Stimulated activated CD8-positive, alpha-beta memory T cell treated with anti-CD3 and anti-CD28 coated beads, Interleukin-12 subunit alpha, Interleukin-12 subunit beta, amount 100 ng/mL, for 1 hour (primary cell): ENCODE data around the gene KRTAP10-7.
"Not testable (repeated sequence)": the region's sequence is repeated elsewhere in the genome, so short reads cannot be mapped to it uniquely, and the experiment has no call there.

Experiments used
- DNase-seq: peaks from one replicate; pipeline ENCODE4 v3.0.0-alpha.2; 2020; ENCODE audit warnings: low read depth

The KRTAP10-7 gene

DNA sequence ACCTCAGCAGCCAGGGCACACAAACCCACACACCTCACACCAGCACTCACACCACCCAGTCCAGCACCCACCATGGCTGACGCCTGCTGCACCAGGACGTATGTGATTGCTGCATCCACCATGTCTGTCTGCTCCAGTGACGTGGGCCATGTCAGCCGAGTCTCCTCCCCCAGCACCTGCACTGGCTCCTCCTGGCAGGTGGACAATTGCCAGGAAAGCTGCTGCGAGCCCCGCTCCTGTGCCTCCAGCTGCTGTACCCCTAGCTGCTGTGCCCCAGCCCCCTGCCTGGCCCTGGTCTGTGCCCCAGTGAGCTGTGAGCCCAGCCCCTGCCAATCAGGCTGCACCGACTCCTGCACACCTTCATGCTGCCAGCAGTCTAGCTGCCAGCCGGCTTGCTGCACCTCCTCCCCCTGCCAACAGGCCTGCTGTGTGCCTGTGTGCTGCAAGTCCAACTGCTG is 11.7 kb downstream of the KRTAP10-7 start, which contains the start of gene KRTAP10-8:
Gene KRTAP10-8 (plus strand): TSS at position 51 of the 458 bp plus-strand sequence. CDS start 22 bp downstream, at position 73.
- no peak for DNase-seq

DNA sequence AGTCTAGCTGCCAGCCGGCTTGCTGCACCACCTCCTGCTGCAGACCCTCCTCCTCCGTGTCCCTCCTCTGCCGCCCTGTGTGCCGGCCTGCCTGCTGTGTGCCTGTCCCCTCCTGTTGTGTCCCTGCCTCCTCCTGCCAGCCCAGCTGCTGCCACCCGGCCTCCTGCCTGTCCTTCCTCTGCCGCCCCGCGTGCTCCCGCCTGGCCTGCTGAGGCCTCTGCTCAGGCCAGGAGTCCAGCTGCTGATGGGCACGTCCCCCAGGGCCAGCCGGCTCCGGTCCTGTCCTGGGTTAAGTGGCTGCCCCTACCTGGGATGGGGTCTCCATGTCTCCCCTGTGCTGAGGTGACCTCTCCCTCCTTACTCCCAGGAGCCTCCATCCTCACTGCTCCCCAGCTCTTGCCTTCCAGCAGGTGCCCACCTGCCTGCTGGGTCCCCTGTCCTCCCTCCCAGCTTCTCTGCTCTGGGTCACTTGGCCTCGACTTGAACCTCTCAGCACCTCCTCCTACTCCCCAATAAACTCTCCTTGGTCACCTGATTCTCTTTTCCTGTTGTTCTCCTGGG is 12.4 kb downstream of the KRTAP10-7 start:
- DNase-seq, result no peak

DNA sequence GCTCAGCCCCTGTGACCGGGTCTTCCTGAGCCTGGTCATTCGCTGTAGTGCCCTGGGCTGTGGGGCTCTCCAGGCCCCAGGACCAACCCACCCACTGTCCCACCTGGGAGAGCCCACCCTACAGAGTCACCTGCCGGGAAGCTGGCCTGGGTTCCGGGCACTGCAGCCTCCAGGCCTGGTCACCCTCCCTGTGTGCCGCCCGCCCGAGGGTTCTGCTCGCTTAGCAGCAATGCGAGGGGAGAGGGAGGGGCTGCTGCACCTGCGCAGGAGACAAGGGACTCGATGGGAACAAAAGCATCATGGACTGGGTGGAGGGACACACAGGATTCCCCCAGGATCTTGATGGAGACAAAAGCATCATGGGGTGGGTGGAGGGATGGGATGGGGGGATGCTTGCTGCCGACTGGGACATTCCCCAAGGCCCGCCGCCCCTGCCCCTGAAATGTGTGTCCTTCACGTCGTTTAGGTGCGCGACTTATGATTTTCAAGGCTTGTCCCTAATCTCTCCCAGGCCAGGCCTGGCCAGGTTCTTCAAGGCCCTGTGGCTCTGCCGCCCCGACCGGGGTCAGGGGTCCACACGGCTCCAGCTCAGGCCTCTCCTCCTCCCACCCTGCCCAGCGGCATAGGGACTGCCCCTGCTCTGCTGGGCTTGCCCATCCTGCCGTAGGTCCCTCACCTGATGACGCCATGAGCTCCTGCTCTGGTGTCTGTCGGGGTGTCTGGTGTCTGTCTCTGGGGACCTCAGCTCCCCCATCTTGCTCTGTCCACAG is 13.2 kb downstream of the KRTAP10-7 start:
- DNase-seq, result no peak

DNA sequence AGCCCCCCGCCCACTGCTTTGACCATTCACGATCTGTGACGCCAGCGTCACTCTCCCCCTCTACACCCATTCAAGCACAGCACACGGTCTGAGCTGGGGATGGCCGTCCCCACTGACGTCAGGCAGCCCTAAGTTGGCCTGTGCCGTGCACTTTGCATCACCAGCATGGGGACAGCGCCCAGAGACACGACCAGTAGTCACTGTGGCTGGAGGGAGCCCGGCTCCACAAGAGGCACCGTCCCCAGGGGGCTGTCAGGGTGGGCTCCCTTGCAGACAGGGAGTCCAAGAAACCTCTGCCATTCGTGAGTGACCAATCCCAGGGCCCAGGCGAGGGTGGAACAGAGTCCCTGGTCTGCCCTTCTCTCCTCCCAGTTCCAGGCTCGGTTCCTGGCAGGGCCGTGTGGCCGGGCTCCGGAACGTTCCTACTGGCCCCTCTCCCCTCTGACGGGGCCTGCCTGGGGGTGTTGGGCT is 13.8 kb downstream of the KRTAP10-7 start:
- DNase-seq, result no peak

DNA sequence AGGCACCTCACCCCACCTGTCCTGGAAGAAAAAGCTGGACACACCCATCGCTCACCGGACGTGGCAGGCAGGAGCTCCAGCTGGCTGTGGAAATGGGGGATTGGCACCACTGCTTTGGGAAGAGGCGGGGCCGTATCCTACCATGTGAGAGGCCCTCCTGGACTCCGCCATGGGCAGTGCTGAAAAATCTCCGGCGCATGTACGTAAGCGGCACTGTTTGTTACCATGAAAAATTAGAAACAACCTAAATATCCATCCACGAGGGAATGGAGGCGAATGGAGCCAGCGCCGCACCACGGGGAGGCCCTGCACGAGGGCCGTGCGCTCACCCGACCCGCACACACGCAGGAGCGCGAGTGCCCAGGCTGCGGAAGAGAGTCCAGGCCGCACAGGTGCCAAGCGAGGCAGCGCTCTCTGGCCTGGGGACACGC is 14.6 kb downstream of the KRTAP10-7 start:
- DNase-seq, result no peak

DNA sequence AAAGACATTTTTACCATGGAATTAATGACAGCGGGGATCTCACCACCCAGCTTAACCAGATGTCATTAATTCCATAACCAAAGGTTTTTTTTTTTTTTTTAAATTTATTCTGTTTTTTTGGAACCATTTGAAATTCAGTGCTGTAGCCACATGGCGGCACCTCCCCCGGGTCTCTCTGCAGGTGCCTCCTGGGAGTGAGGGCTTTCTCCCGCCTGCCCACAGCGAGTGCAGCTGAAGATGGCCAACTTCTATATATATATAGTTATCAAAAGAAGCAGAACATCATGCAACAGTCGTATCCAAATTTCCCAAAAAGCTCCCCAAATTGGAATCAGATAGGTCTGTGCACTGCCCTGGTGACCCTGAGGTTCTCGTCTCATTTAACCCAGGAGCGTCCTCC is 15.1 kb downstream of the KRTAP10-7 start:
- no peak for DNase-seq

DNA sequence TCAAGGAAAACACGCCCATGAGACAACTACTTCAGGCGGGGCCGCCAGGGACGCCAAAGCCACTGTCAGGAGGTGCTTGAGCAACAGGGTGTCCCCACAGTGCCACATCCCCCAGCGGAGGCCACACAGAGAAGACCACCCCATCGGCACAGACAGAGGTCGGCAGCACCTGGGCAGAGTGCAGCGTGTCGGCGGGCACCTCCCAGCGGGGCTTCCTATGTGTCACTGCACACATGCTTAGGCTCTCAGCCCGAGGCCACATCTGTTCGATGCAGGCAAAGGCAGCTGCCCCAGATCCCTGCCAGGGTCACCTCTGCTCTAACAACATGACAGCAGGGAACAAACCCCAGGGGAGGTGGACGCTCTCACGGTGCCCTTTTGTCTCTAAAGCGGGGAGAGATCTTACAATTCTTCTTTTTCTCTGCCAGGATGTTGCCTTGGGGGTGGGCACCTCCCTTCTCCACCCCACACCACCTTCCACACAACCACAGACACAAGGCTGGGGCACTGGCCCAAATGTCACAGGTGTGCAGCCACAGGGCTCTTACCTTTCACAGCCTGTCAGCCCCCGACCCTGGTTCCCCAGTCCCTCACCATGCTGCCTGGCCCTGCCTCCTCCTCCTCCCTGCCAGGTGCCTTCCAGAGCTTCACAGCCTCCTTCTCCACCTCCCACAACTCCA is 15.7 kb downstream of the KRTAP10-7 start:
- DNase-seq, result no peak

DNA sequence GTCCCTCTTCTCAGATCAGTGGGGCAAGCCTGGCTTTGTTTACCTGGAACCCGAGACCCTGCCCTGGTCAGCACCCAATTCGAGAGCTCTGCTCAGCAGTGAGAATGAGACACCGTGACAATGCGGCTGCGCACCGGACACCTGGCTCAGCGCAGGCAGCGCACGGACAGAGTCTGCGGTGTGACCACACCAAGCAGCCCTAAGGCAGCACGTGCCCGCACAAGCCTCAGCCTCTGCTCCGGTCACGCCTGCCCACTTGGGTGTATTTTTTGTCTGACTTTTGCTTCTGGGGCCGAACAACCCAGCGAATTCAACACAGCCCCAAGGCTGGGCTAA is 16.2 kb downstream of the KRTAP10-7 start:
- DNase-seq, result no peak

DNA sequence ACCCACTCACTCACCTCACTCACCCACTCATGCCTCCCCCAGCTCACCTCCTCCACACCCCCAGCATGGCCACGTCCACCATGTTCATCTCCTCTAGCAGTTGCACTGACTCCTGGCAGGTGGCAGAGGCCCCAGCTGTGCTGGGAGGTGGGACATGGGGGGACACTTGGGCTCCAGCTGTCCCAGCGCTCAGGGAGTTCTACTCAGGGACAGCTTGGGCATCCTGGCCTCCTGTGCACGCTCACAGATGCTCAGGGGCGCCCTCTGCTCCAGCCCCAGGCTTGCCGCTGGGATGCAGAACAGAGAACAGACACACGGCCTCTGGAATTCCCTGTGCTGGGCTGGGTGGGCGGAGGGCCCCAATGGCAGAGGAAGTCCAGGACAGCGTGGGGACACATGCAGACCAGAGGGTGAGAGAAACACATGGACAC is 16.7 kb downstream of the KRTAP10-7 start:
- no peak for DNase-seq

DNA sequence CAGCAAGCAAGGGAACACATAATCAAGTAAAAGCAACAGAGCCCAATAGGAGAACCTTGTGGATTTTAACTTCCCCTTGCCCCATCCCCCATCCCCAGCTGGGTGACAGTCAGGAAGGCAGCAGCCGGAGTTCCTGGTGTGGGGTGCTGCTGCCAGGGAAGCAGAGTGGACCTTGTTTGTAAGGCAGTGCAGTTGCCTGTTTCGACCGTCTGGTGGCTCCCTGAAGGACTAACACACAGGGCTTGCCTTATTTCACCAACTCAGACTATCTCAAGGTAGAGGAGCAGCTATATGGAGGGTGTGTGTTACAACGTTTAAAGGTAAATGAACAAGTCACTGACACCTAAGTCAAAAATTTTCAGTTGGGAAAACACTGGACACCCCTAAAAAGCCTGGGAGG is 18.1 kb downstream of the KRTAP10-7 start:
- DNase-seq, result no peak

DNA sequence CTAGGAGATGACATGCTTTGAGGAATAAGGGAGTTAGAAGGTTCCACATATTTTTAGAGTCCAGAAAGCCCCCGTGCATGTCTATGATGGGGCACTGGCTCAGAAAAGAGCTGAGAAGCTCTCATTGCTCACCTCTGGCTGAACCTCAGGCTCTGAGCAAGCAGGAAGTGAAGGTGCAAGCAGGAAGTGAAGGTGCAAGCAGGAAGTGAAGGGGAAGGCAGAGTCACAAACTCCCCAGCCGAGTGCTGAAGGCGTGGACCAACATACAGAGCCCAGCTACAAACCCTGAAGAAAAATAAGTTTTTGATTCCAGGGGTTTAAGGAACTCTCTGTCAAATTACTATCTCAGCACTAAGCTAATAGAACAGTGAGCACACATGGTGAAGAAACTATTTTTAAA is 18.5 kb downstream of the KRTAP10-7 start:
- peak; percentile 47 for DNase-seq

DNA sequence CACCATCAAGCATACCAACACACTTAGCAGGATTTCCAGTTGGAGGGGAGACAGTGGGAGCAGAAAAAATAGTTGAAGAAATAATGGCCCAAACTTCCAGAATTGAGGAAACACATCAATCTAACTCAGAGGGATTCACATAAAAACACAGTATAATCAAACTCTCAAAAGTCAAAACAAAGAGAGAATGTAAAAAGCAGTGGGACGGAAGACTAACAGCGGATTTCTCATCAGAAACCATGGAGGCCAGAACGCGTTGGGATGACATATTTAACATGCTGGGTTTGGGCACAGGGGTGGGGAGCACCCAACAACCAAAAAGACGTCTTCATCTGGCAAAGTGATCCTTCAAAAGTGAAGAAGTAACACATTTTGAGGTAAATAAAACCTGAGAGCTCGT is 19.5 kb downstream of the KRTAP10-7 start:
- DNase-seq, result no peak

DNA sequence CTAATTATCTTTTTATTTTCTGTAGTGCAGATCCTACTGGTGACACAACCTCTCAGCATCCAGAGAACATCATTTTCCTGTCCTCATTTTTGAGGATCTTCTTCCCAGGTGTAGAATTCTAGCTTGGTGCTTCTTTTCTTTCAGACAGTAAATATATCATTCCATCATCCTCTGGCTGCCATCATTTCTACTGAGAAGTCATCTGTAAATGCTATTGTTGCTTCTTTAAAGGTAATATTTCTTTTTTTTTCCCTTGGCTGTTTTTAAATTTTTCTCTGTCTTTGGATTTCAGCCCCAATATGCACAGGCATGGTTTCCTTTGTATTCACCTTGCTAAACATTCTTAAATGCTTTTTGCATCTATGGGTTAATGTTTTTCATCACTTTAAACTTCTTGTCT is 23.2 kb downstream of the KRTAP10-7 start:
- no peak for DNase-seq

DNA sequence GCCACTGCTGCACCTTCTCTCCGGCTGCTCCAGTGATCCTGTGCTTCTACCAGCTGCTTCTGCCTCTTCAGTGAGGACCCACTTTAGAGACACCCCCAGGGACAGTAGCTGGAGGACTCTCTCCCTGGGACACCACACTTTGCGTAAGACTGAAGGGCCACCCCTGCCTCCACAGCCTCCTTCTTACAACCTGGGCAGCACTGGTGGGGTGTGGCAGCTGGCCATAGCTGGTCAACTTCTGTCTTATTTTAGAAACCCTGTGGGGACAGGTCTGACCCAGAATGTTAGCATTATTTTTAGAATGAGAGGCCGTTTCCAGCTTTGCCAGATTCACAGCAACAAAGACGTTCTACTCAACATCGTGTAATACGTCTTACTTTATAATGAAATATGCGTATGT is 25.4 kb downstream of the KRTAP10-7 start:
- no peak for DNase-seq

DNA sequence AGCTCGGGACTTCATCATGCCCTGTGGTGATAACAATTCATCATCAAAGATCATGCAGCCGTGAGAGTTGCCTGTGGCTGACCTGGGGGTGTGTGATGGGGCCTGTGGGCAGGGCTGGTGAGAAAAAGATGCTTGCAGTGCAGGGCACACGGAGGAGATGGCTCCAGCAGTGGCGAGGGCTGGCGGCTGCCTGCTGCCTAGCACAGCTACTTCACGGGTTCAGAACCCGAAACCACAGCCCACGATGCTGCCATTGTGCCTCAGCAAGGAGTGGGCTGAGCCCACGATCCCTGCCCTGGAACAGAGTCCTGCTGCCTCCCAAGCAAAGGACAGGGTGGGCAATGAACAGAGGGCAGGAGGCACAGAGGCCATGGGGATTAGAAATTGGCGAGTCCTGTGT is 25.9 kb downstream of the KRTAP10-7 start:
- no peak for DNase-seq

DNA sequence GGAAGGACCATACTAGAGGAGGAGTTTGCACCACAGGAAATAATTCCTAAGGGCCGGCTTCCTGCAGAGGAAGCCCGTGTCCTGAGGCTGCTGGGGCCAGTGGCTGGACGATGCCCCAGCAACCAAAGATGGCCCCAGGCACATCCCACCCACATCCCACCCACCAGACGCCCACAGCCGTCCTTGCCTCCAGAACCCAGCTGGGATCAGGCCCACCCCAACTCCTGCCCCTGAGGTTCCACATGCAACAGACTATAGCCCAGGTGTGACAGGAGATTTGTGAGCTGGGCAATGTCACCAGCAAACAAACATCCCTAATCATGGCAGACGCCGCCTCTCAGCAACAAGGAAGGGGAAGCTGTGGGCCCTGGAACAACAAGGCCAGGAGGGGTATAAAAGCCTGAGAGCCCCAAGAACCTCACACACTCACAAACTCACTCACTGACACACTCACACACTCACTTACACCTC is 26.3 kb downstream of the KRTAP10-7 start, which contains the start of gene KRTAP10-9:
Gene KRTAP10-9 (plus strand): TSS at position 421 of the 471 bp plus-strand sequence. CDS start 79 bp downstream, outside the sequence.
- no peak for DNase-seq

DNA sequence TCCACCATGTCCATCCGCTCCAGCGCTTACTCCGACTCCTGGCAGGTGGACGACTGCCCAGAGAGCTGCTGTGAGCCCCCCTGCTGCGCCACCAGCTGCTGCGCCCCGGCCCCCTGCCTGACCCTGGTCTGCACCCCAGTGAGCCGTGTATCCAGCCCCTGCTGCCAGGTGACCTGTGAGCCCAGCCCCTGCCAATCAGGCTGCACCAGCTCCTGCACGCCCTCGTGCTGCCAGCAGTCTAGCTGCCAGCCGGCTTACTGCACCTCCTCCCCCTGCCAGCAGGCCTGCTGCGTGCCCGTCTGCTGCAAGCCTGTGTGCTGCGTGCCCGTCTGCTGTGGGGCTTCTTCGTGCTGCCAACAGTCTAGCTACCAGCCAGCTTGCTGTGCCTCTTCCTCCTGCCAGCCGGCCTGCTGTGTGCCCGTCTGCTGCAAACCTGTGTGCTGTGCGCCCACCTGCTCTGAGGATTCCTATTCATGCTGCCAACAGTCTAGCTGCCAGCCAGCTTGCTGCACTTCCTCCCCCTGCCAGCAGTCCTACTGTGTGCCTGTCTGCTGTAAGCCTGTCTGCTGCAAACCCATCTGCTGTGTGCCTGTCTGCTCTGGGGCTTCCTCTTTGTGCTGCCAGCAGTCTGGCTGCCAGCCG is 26.9 kb downstream of the KRTAP10-7 start:
- DNase-seq, result not testable (repeated sequence)

DNA sequence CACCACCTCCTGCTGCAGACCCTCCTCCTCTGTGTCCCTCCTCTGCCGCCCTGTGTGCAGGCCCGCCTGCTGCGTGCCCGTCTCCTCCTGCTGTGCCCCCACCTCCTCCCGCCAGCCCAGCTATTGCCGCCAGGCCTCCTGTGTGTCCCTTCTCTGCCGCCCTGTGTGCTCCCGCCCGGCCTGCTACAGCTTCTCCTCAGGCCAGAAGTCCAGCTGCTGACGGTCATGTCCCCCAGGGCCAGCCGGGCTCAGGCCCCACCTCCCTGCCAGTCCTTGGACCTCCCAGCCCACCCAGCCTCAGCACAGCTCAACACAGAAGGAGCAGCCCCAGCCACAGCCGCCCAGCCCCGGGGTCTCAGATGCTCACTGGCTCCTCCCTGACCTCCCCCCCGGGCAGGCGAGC is 27.4 kb downstream of the KRTAP10-7 start:
- DNase-seq, result not testable (repeated sequence)

DNA sequence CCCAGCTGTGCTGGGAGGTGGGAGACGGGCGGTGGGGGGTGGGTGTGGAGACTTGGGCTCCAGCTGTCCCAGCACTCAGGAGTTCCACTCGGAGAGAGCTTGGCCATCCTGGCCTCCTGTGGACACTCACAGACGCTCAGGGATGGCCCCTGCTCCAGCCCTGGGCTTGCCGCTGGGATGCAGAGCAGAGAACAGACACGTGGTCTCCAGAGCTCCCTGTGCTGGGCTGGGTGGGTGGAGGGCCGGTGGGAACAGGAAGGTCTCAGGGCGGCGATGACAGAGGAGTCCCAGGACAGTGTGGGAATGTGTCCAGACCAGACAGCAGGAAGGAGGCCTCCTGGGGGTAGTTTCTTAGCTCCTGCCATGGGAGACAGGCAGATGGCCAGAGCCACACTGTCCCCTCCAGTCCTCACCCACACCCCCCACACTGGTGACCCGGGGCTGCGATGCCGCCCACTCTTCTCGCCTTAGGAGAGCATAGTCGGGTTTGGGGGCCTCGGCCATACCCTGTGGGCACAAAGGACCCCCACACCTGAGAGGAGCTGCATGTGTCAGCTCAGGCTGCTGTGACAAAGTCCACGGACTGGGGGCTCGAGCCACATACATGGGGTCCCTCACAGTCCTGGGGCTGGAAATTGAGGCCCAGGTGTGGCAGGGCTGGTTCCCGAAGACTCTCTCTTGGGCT is 28.5 kb downstream of the KRTAP10-7 start:
- no peak for DNase-seq

DNA sequence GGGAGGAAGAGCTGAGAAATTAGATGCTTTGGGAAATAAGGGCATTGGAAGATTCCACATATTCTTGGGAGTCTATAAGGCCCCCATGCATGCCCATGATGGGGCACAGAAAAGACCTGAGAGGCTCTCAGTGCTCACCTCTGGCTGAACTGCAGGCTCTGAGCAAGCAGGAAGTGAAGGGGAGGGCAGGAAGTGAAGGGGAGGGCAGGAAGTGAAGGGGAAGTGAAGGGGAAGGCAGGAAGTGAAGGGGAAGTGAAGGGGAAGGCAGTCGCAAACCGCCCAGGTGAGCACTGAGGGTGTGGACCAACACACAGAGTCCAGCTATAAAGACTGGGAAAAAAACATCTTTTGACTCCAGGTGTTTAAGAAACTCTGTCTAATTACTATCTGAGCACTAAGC is 30.0 kb downstream of the KRTAP10-7 start:
- DNase-seq, result no peak

DNA sequence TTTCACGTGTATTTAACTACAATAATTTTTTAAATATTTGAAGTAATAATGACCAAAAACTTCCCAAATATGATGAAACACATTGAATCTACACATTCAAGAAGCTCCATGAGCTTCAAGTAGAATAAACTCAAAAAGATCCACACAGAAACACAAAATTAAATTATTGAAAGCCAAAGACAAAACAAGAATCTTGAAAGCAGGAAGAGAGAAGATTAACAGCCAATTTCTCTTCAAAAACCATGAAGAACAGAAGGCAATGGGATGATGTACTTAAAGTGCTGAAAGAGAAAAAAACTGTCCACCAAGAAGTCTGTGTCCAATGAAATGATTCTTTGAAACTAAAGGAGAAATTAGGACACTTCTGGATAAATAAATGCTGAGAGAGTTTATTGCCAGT is 31.7 kb downstream of the KRTAP10-7 start:
- DNase-seq, result no peak
